ENCODE results near the gene NKX3-2.

NKX3-2 gene

GRCh38 chr4:13498469-13498868 is 45.8 kb downstream of the NKX3-2 start:
- no peak for DNase-seq (ENCODE audit: low read depth)
- H3K4me3 ChIP-seq (ENCODE audit: low read depth, low read length), result no peak overlapping the region
- no peak for TF ChIP-seq CTCF (IDR thresholded peaks at IDR 0.05; ENCODE audit: control insufficient read depth, extremely low read depth, insufficient read depth)

GRCh38 chr4:13496605-13497004 is 47.7 kb downstream of the NKX3-2 start:
- TF ChIP-seq CTCF (IDR thresholded peaks at IDR 0.05; ENCODE audit: control insufficient read depth, extremely low read depth, insufficient read depth), result no peak
- no peak for DNase-seq (ENCODE audit: low read depth)
- H3K4me3 ChIP-seq (ENCODE audit: low read depth, low read length), result no peak overlapping the region

GRCh38 chr4:13495753-13496152 is 48.6 kb downstream of the NKX3-2 start:
- H3K4me3 ChIP-seq (ENCODE audit: low read depth, low read length), result no peak overlapping the region
- no peak for DNase-seq (ENCODE audit: low read depth)
- TF ChIP-seq CTCF (IDR thresholded peaks at IDR 0.05; ENCODE audit: control insufficient read depth, extremely low read depth, insufficient read depth), result no peak

- no peak for TF ChIP-seq CTCF (IDR thresholded peaks at IDR 0.05; ENCODE audit: control insufficient read depth, extremely low read depth, insufficient read depth)
- peak; percentile 46 for DNase-seq (ENCODE audit: low read depth)
- no peak overlapping the region for H3K4me3 ChIP-seq (ENCODE audit: low read depth, low read length)
Measured at GRCh38 chr4:13493793-13494192, 50.5 kb downstream of the NKX3-2 start.

- no peak for DNase-seq (ENCODE audit: low read depth)
- H3K4me3 ChIP-seq (ENCODE audit: low read depth, low read length), result no peak overlapping the region
- no peak for TF ChIP-seq CTCF (IDR thresholded peaks at IDR 0.05; ENCODE audit: control insufficient read depth, extremely low read depth, insufficient read depth)
Measured at GRCh38 chr4:13492747-13493146, 51.6 kb downstream of the NKX3-2 start.
